Measurements from ENCODE around the gene HK1. TPM values are rescaled to one million over a fixed set of nuclear protein-coding genes. Genes with fewer than 3 reads are reported as not detected.

Gene HK1
- total RNA-seq, 1 experiment from 2014 or later: 140 TPM

DNA sequence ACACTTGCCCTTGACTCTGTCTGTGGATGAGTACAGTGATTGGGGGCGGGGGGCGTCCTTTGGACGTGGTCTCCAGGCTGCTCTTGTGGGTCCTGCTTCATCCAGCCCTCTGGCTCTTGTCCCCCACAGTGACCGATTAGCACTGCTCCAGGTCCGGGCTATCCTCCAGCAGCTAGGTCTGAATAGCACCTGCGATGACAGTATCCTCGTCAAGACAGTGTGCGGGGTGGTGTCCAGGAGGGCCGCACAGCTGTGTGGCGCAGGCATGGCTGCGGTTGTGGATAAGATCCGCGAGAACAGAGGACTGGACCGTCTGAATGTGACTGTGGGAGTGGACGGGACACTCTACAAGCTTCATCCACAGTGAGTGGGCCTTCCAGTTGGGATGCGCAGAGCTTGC, 120.2 kb downstream of the HK1 start:
- Histone ChIP-seq H3K27me3 (ENCODE audit: insufficient read depth, low read depth) (no peaks in the 10 kb centered on the region), H3K9me2 (ENCODE audit: insufficient read depth) (no peaks in the 10 kb centered on the region), H3F3A (ENCODE audit: insufficient read depth, low read depth) (no peaks in the 10 kb centered on the region), H3K4me1 (replicated peaks; ENCODE audit: insufficient read depth) (no peaks in the 10 kb centered on the region), H3K27ac (no peak overlapping the region), H3K79me2 (ENCODE audit: low read depth) (no peaks in the 10 kb centered on the region), H3K4me2 (no peak overlapping the region), H3K9me3 (ENCODE audit: insufficient read depth, low read depth) (no peaks in the 10 kb centered on the region), H2AFZ (no peak overlapping the region), H4K20me1 (ENCODE audit: insufficient read depth) (no peaks in the 10 kb centered on the region), H3K4me3 (no peak overlapping the region), H3K36me3 (ENCODE audit: low read depth) (peaks cover 8% of the 10 kb centered on the region; the same call in 1 of the 2 replicates)
- TF ChIP-seq EZH2 (IDR thresholded peaks at IDR 0.05; ENCODE audit: low read depth): no peak
- TF ChIP-seq, protein P1, sequence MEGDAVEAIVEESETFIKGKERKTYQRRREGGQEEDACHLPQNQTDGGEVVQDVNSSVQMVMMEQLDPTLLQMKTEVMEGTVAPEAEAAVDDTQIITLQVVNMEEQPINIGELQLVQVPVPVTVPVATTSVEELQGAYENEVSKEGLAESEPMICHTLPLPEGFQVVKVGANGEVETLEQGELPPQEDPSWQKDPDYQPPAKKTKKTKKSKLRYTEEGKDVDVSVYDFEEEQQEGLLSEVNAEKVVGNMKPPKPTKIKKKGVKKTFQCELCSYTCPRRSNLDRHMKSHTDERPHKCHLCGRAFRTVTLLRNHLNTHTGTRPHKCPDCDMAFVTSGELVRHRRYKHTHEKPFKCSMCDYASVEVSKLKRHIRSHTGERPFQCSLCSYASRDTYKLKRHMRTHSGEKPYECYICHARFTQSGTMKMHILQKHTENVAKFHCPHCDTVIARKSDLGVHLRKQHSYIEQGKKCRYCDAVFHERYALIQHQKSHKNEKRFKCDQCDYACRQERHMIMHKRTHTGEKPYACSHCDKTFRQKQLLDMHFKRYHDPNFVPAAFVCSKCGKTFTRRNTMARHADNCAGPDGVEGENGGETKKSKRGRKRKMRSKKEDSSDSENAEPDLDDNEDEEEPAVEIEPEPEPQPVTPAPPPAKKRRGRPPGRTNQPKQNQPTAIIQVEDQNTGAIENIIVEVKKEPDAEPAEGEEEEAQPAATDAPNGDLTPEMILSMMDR (conservative IDR thresholded peaks at IDR 0.05): no peak
- DNase-seq: no peak
- intact Hi-C loops (cut with micrococcal nuclease; ENCODE audit: unreplicated experiment): no loop called here
- no TSS peak for BruUV-seq (replicated peaks)
- POLR2A ChIA-PET (ENCODE audit: unreplicated experiment): interaction anchor here (0.8 kb wide), 1 partner anchor 70 kb away, joined by 6 read pairs; no protein-coding TSS in a partner anchor
- CTCF ChIA-PET: interaction anchor here (0.5 kb wide), 1 partner anchor 192 kb away, joined by 4 read pairs; no protein-coding TSS in a partner anchor

- Histone ChIP-seq H3K79me2 (ENCODE audit: low read depth) (no peaks in the 10 kb centered on the region), H4K20me1 (ENCODE audit: insufficient read depth) (no peaks in the 10 kb centered on the region), H3F3A (ENCODE audit: insufficient read depth, low read depth) (peaks cover 7% of the 10 kb centered on the region; the same call in 1 of the 2 replicates), H3K4me3 (no peak overlapping the region), H3K4me1 (replicated peaks; ENCODE audit: insufficient read depth) (no peaks in the 10 kb centered on the region), H3K36me3 (ENCODE audit: low read depth) (0 out of 2 replicates have a peak, but pooled peaks cover under 1% of the 10 kb centered on the region), H3K9me2 (ENCODE audit: insufficient read depth) (no peaks in the 10 kb centered on the region), H3K9me3 (ENCODE audit: insufficient read depth, low read depth) (no peaks in the 10 kb centered on the region), H3K27me3 (ENCODE audit: insufficient read depth, low read depth) (no peaks in the 10 kb centered on the region), H3K27ac (no peak overlapping the region), H3K4me2 (no peak overlapping the region), H2AFZ (no peak overlapping the region)
- ChIA-PET POLR2A (ENCODE audit: unreplicated experiment) (no interaction called here), CTCF (no interaction called here)
- TF ChIP-seq, protein P1 (conservative IDR thresholded peaks at IDR 0.05): no peak
- TF ChIP-seq EZH2 (IDR thresholded peaks at IDR 0.05; ENCODE audit: low read depth): no peak
- intact Hi-C loops (cut with micrococcal nuclease; ENCODE audit: unreplicated experiment): loop anchor here (10.0 kb wide), 2 partner anchors 314 to 596 kb away; no protein-coding TSS in a partner anchor
- DNase-seq: no peak
- no TSS peak for BruUV-seq (replicated peaks)
Measured at GRCh38 chr10:69400936-69401335, 122.6 kb downstream of the HK1 start.

GRCh38 chr10:69401416-69401815, 123.1 kb downstream of the HK1 start:
- Histone ChIP-seq H2AFZ (no peak overlapping the region), H3K27me3 (ENCODE audit: insufficient read depth, low read depth) (no peaks in the 10 kb centered on the region), H3K36me3 (ENCODE audit: low read depth) (no peaks in the 10 kb centered on the region), H3K27ac (no peak overlapping the region), H3K4me1 (replicated peaks; ENCODE audit: insufficient read depth) (no peaks in the 10 kb centered on the region), H3K4me2 (no peak overlapping the region), H4K20me1 (ENCODE audit: insufficient read depth) (no peaks in the 10 kb centered on the region), H3K4me3 (no peak overlapping the region), H3K79me2 (ENCODE audit: low read depth) (no peaks in the 10 kb centered on the region), H3F3A (ENCODE audit: insufficient read depth, low read depth) (peaks cover 11% of the 10 kb centered on the region; the same call in 1 of the 2 replicates), H3K9me2 (ENCODE audit: insufficient read depth) (no peaks in the 10 kb centered on the region), H3K9me3 (ENCODE audit: insufficient read depth, low read depth) (no peaks in the 10 kb centered on the region)
- ChIA-PET POLR2A (ENCODE audit: unreplicated experiment) (interaction anchor here (0.6 kb wide), 1 partner anchor 47 kb away, joined by 3 read pairs; no protein-coding TSS in a partner anchor), CTCF (no interaction called here)
- BruUV-seq (replicated peaks): TSS peak; percentile 22
- intact Hi-C loops (cut with micrococcal nuclease; ENCODE audit: unreplicated experiment): loop anchor here (10.0 kb wide), 2 partner anchors 313 to 597 kb away; no protein-coding TSS in a partner anchor
- TF ChIP-seq, protein P1 (conservative IDR thresholded peaks at IDR 0.05): no peak
- no peak for TF ChIP-seq EZH2 (IDR thresholded peaks at IDR 0.05; ENCODE audit: low read depth)
- no peak for DNase-seq
